NCI-H526 (cell line): ENCODE results near the gene KCNE2.

Experiments used
- DNase-seq, 2 experiments: peaks; one replicate each; lab custom pipeline; 2025; lab: John Stamatoyannopoulos, UW

KCNE2 gene, protein sequence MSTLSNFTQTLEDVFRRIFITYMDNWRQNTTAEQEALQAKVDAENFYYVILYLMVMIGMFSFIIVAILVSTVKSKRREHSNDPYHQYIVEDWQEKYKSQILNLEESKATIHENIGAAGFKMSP

DNA sequence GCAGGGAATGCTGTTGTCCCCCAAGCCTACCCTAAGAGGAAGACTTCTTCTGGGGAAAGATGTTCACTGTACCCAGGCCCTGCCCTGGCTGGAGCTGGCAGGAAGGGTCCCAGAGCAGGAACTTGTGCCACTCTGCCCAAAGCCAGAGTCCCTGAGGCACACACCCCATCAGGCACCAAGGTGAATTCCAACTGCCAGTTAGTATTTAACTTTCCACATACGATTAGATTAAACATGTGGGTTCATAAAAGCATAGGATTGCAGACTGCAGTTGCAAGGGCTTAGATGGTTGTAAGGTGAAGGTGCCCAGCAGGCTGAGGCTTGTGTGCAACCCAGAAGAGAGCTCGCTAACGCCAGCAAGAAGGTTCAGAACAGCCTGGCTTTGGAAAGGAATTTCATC, at the start of gene KCNE2:
Gene KCNE2 (plus strand): TSS at position 274 of the 400 bp plus-strand sequence. CDS start 6,473 bp downstream, outside the sequence.
- DNase-seq: no peak

DNA sequence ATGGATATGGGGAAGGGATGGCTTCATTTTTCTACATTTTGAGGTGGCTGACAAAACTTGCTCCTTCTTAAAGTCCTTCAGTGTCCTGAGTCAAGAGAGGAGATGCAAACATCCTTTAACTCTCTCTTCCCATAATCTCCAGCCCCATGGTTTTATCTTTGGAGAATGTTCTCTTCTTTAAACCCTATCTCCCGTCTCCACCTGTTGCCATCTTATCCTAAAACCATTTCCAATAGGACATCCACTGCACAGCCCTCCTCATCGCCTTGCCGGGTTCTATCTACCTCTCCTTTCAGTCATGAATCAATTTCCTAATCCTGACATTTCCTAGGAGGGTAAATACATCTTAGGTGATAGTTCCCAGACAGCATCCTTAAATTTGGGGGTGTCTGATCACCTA, 44.2 kb upstream of the KCNE2 start:
- DNase-seq: no peak

DNA sequence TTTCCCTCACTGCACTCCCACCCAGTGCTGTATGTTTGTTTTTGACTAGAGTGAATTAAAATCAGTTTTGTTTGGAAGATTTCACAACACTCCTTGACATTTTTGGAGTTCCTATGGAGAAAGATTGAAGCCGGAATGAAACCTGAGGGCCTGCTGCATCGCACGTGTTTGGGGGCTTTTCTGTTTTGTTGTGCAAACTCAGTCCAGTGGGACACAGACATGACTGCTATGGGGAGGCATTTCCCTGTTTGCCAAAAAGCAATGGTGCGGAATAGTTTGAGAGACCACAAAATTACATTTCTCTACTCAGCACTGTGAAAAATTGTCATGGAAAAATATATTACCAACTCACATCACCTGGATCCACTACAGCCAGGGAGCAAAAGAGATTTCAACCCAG, 43.8 kb upstream of the KCNE2 start:
- no peak for DNase-seq

DNA sequence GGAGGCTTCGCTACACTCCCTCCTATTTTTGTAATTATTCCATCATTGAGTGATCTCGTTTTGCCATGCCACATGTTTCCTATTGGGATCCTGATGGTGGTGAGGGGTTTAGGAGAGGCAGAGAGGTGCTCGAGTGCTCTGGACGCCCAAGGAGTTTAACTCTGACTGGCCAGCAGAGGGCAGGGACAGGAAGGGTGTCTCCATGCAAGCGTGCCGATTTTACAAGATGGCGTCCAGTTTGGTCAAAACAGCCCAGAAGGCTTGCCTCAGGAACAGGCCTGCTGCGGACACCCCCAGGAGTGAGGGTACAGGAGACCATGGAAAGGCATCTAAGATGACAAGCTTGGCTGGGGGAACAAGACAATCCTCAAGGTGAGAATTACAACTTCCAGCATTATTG, 33.8 kb upstream of the KCNE2 start:
- no peak for DNase-seq

DNA sequence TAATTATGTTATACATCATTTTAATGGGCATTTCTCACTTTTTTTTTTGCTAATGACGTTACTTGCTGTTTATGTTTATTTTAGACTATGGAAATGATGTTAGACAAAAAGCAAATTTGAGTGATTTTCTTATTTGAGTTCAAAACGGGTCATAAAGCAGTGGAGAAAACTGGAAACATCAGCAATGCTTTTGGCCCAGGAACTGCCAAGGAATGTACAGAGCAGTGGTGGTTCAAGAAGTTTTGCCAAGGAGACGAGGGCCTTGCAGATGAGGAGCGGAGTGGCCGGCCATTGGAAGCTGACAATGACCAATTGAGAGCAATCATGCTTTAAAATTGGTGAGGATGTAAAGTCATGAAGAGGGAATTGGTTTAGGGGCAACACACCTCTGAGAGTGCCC, 32.1 kb upstream of the KCNE2 start:
- no peak for DNase-seq

DNA sequence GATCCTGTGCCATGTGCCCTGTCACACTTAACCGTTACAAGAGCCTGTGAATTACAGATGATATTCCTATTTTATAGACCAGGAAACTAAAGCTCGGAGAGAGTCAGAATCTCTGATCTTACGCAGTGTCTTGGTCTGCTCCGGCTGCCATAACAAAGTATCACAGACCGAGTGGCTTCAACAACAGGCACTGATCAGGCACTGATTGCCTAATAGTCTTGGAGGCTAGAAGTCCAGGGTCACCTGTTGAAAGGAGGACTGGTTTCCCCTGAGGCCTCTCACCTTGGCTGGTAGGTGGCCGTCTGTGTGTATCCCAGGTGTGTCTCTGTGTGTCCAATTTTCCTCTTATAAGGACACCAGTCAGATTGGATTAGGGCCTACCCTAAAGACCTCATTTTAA, 31.5 kb upstream of the KCNE2 start:
- DNase-seq: no peak

DNA sequence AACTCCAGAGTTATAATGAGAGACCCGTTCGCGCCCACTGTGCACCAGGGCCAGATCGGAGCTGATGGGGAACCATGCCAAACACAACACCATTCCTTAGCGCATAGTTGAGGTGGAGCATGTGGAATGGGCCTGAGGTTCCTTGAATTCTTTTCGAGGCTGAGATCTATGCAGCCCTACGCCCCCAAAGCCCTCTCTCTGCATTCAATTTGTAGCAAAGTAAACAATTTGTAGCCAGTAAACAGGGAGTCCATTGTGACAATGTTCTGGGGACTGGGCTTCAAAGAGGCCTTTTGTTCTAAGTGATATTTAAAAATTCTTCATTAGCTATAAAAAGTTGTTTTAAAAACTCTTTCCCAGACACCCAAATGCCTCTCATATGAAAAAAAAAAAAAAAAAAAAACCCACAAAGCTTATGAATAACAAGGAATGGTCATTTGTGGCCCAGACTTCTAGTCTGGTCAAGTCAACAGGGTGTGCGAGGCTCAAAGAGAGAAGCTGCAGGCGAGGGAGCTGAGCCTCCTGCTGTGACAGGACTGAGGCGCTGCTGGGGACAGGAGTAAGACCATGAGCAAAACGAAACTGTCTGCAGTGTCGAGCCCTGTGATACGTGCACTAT, 30.6 kb upstream of the KCNE2 start:
- DNase-seq: no peak

DNA sequence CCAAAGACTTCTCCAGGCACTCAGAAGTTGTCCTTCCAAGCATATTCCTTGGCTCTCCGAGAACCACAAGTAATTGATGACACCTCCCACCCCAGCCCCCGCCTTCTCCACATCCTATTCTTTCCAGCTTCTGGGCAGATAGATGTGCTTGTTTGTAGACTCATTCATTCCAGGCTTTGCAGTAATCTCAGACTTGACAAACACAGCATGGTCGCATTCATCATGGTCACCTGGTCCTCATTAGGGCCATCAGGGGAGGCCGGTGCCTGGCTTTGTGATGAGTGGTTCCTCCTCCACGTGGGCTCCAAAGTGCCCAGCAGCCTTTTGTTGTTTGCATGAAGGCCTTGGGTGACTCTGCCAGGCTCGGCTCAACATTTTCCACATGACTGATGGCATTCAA, 28.5 kb upstream of the KCNE2 start:
- peak; percentile 72 to 82 for DNase-seq

DNA sequence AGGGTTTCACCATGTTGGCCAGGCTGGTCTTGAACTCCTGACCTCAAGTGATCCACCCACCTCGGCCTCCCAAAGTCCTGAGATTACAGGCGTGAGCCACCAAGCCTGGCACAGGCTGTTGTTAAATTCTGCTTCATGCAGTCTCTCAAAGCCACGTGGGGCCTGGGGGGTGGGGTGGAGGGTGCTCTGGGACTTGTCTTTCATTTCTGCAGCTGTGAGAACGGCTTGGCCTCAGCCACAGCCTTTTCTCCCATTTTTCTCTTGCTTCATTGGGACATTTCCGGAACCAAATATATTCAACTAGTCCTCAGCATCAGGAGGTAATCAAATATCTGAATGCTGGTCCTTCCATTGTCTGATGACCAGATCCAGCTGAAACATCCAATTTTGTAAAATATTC, 27.6 kb upstream of the KCNE2 start:
- no peak for DNase-seq

DNA sequence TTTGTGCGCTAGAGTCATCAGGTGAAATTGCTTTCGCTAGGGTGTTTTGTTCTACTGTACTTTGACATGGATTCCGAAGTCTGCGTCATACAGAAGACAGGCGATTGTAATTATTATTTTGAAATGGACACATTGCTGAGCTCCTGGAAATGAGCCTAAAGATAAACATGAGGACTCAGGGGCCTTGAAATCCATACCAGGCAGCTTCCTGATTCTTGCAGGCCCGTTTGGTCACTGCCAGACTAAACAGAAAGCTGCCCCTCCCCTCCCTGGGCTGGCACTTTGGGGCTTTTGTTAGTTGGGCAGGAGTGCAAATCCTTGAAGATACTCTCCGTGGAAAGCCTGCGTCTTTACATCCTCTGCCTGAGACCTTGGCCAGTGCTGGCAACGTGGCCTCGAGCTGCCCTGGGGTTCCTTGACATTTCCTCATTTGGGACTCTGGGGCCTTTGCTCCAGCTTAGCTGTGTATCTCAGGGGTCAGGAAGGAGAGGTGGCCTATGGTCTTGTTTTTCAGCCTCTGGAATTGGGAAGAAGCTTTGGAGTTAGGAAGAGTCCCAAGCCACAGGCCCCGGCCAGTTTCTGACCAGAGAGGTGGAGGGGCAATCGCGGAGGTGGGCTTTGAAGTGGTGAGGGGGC, 26.9 kb upstream of the KCNE2 start:
- no peak for DNase-seq

DNA sequence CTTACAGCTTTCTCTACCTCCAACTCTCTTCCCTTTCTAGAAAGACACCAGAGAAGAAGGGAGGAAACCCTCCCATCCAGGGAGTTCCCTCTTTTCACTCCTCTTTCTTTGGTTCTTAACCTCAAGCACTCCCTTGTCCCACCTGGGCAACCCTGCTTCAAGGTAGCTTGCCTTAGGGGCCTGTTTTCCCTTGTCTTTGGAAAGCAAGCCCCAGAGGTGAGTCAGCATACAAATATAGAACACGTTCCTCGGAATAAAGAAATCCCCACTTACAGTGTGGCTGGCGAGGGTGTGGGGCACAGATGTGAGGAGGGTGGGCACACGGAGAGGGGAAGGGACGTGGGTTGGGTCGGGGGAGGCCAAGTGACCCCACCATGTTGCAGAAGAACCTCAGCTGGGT, 26.1 kb upstream of the KCNE2 start:
- no peak for DNase-seq

DNA sequence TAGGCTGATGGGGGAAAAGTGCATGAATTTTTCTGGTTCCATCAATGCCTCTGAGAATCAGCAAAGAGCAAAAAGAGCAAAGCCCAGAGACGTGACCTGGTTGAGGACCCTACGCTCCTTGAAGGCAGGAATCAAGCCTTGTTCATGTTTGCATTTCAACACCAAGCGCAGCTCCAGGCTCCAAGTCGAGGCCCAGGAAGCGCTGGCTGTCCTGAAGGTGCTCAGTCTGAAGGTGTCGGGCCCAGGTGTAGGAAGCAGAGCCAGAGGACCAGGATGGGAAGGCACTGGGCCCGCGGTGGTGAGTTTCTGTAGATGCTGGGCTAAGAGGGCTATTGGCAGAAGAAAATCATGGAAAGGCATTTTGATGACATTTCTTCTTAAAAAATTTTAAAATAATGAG, 25.6 kb upstream of the KCNE2 start:
- DNase-seq: no peak

DNA sequence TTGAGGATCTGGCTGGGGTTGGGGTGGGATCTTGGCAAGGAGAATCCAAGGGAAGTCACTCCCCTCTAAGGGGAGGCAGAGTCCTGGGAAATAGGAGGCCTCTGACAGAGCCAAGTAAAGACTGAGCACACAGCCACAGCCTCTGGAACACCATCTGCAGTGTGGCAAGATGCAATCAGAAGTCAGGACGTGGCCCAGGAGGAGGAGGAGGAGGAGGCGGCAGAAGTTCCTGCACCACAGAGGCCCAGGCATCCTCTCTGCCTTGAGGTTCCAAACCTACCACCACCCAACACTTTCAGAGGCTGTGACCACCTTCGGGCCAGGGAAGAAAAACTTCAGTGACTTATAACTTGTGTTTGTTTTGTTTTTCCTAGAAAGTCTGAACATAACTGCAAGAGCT, 23.7 kb upstream of the KCNE2 start:
- DNase-seq: no peak

DNA sequence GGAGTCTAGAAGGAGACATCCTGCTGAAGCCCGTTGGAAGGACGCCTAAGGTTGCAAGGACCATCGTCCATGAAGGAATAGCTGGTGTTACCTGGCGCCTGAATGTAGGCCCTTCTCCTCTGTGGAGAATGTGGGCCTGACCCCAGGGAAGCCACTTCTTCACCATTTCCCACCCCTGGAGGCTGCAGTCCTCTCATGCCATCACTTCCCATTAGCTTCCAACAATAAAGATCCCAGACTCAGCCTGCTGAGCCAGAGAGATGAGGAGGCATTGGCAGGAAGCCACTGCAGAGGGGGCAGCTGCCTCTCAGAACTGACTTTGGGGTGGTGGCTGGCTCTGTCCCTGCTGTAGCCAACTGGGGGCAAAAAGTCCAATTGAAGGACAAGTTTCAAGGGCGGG, 21.3 kb upstream of the KCNE2 start:
- no peak for DNase-seq

DNA sequence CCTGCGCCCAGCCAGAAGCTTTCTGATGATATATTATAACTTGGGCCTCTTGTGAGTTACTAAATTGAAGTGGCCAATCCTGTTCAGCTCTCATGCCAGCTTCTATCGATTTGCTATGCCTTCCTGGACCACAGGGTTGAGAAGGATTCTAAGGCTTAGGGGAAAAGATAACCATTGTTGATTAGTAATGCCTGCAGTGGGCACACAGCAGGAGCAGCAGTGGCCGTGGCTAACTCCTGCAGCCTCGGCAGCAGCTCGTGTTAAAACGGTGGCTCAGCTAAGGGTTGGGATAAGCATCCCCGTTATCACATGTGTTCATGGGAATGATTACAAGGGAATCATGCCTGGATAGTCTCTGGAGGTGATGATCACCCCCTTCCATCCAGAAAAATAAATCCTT, 20.5 kb upstream of the KCNE2 start:
- DNase-seq: no peak

DNA sequence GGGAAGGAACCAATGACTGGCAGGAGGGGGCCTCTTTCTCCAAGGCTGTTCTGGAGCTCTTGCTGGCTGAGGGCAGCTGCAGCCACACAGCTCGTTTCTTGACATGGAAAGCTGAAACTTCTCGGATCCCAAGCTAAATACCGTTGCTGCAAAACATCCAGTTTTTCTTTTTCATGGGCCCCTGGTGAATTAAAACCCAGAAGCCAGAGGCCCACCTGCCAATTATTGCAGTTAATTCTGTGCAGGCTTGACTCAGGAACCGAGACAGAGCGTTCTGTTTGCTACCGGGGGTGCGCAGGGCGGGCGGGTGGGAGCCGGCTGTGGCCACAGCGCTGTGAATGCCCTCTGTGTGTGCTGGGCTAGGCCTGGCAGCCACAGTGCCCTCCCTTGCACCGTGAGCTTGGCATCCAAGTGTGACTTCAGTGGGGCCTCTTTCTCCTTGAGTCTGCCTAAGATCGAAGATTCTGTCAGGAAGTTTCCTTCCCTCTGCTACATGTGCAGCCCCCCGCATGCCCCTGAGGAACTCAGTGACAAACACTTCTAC, 19.9 kb upstream of the KCNE2 start:
- DNase-seq: no peak

DNA sequence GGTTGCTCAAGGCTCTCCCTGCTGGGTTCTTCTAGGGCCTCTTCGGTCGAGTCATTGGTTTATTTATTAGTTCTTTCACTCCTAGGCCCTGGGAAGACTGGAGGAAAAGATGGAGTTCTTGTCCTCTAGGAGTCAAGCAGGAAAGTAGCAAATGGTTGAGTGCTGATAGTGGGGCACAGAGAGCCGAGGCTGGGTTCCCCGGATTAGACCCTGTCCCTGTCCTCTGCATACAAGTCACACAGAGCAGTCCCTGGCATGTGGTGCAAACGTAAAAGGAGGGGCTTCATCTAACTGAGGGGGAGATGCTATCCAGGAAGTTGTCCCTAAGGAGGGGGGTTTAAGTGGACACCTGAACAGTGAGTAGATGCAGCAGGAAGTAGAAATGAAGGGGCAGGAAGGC, 19.2 kb upstream of the KCNE2 start:
- no peak for DNase-seq

DNA sequence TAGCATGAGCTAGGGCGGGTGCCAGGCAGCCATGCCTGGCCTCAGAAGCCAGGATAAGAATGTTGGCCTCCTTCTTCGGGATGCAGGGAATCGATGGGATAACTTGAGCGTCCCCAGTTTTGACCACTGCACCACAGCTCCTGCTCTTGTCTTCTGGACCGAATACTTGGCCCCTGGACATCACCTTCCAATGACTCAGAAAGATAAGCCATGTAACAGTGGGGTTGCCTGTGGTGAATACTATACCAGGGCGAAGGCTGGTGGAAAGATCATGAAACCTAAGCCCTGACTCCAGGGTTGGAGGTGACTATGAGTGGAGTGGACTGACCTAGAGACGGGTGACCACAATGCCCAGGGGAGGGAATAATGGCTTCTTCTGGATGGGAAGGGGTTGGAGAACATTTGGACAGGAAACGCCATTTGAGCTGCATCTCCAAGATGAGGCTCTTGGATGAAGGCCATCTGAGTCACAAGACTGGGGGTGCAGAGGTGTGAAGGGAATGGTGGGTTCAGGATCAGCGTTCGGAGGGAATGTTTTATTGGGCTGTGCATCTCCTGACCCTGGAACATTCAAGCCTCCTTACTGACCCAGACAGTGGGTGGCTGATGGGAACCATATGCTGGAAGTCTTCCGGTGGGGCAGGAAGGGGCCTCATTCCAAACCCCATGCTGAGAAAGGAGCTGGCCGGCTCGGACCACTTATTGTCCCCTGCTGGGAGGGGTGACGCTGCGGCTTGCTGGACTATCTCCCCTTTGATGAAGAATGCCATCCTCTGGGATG, 18.5 kb upstream of the KCNE2 start:
- no peak for DNase-seq

DNA sequence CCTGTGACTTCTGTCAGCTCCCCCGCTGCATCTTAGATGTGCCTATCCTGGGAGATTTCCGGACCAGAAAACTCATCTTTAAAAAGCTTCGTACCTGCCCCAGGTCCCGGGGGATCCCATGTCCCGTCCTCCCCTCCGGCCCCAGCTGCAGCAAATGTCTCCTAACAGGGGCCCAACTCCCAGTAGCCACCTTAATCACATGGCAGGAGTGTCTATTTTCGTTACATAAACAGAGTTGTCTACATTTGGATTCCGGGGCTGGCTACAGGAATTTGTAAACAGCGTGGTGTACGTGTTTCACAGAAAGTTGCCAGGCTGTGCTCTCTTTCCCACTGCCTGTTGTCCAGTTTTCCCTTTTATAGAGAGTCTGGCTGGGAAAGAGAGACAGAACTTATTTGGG, 17.9 kb upstream of the KCNE2 start:
- DNase-seq: no peak

DNA sequence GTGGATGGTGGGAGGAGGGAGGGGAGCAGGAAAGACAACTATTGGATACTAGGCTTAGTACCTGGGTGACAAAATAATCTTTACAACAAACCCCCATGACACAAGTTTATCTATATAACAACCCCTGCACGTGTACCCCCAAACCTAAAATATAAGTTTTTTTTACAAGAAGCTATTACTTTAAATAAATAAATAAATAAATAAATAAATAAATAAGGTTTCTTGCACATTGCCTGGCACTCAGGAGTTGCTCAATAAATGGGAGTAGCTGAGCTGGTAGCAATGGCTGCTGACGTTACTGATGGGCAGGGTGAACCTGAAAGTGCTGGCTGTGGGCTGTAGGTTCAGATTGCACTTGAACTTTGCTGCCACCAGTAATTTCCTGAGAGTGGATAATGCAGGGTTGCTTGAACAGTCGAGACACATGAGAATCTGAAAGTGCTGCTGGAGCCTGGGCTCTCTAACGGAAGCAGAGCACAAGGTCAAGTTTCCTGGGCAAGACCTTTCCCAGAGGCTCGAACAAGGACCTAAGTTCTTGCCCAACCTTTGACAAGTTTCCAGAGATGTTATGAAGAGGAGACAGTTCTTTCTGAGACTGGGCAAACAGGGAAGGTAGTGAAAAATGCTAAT, 14.8 kb upstream of the KCNE2 start:
- no peak for DNase-seq

DNA sequence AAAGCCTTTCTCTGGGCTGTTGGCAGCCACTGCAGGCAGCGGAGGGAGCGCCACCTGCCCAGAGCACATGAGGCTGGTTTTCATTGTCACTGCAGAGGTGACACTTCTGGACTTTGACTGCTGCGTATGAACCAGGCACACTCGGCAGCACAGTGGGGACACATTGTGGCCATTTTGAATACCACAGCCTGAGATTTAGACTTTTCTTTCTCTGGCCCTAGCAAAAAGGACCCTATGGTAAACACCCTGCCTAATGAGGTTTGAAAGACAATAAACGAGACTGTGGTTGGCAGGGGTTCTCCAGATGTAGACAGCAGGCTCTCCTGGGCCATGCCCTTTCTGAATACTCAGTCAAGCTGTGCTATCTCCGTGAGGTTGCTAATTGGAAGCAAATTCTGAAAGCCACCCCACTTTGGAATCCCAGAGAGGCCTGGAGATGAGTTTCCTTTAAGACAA, 12.0 kb upstream of the KCNE2 start:
- DNase-seq: peak; percentile 37 to 84

DNA sequence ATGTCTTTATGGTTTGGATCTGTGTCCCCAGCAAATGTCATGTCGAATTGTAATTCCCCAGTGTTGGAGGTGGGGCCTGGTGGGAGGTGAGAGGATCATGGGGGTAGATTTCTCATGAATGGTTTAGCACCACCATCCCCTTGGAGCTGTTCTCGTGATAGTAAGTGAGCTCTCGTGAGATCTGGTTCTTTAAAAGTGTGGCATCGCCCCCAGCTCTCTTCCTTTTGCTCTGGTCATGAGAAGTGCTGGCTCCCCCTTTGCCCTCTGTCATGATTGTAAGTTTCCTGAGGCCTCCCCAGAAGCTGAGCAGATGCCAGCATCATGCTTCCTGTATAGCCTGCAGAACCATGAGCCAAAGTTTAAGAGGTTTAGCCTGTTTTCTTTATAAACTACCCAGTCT, 11.2 kb upstream of the KCNE2 start:
- DNase-seq: no peak
